GM12878 (cell line): Measurements from ENCODE around the gene SRSF3. TPM values are rescaled to one million over a fixed set of nuclear protein-coding genes. Genes with fewer than 3 reads are reported as not detected.

Source experiments
- BCL11A ChIP-seq: IDR thresholded peaks from 2 replicates; pipeline ENCODE4 v1.6.1; 2011; ENCODE audit warnings: low read depth, low read length
- BHLHE40 ChIP-seq, 2 experiments: fragments of 450-650 bp in 1 of 2; IDR thresholded peaks; 2 replicates each; pipeline ENCODE4 v1.6.1; 2011 to 2017; ENCODE audit warnings: low read depth in 2 of 2, borderline replicate concordance in 1 of 2, improper control_type of control experiment in 1 of 2, low read length in 1 of 2, mild to moderate bottlenecking in 1 of 2
- ETV6 ChIP-seq, 2 experiments: fragments of 450-650 bp in 1 of 2; IDR thresholded peaks in 1 of 2; conservative IDR thresholded peaks in 1 of 2; 2 replicates each; pipeline ENCODE4 v1.6.1; 2014; ENCODE audit warnings: antibody characterized with exemption in 1 of 2, borderline replicate concordance in 1 of 2, low read depth in 1 of 2, mild to moderate bottlenecking in 1 of 2, moderate library complexity in 1 of 2
- FOS ChIP-seq: IDR thresholded peaks from 3 replicates; pipeline ENCODE4 v1.6.1; 2011; ENCODE audit warnings: borderline replicate concordance; ENCODE audit not compliant: insufficient read length; ENCODE audit errors: extremely low read depth
- HCFC1 ChIP-seq: fragments of 150-350 bp; IDR thresholded peaks from 2 replicates; pipeline ENCODE4 v1.6.1; 2014; ENCODE audit warnings: low read length
- HDAC6 ChIP-seq: fragments of 200-600 bp; sonication (generic); IDR thresholded peaks from one replicate; pipeline ENCODE4 v1.8.0; 2017; ENCODE audit warnings: antibody characterized with exemption; ENCODE audit not compliant: unreplicated experiment
- IKZF1 ChIP-seq: fragments of 450-650 bp; conservative IDR thresholded peaks from 2 replicates; pipeline ENCODE4 v1.6.1; 2017; ENCODE audit warnings: antibody characterized with exemption, mild to moderate bottlenecking
- KDM1A ChIP-seq: fragments of 200-600 bp; sonication (generic); IDR thresholded peaks from 2 replicates; pipeline ENCODE4 v1.6.1; 2016; ENCODE audit warnings: borderline replicate concordance
- NR2C1 ChIP-seq: fragments of 450-650 bp; IDR thresholded peaks from 2 replicates; pipeline ENCODE4 v1.6.1; 2017; ENCODE audit warnings: antibody characterized with exemption, mild to moderate bottlenecking, moderate library complexity
- NR2F1 ChIP-seq: fragments of 450-650 bp; conservative IDR thresholded peaks from 2 replicates; pipeline ENCODE4 v1.6.1; 2017; ENCODE audit warnings: mild to moderate bottlenecking
- PML ChIP-seq: IDR thresholded peaks from 2 replicates; pipeline ENCODE4 v1.6.1; 2012; ENCODE audit warnings: low read length, inconsistent platforms
- POU2F2 ChIP-seq: IDR thresholded peaks from 3 replicates; pipeline ENCODE4 v1.6.1; 2011; ENCODE audit warnings: low read depth, mild to moderate bottlenecking, low read length, borderline replicate concordance
- RBBP5 ChIP-seq: fragments of 200-600 bp; sonication (generic); conservative IDR thresholded peaks from 2 replicates; pipeline ENCODE4 v1.6.1; 2016
- SIN3A ChIP-seq: IDR thresholded peaks from 2 replicates; pipeline ENCODE4 v1.6.1; 2012; ENCODE audit warnings: low read depth, low read length, improper control_type of control experiment
- SREBF1 ChIP-seq: IDR thresholded peaks from 2 replicates; pipeline ENCODE4 v1.6.1; 2012; ENCODE audit warnings: mild to moderate bottlenecking, low read length
- ZNF207 ChIP-seq: fragments of 450-650 bp; IDR thresholded peaks from 2 replicates; pipeline ENCODE4 v1.6.1; 2014; ENCODE audit warnings: antibody characterized with exemption, mild to moderate bottlenecking, borderline replicate concordance
- ZNF217 ChIP-seq: fragments of 450-650 bp; IDR thresholded peaks from 2 replicates; pipeline ENCODE4 v1.6.1; 2017; ENCODE audit warnings: antibody characterized with exemption, mild to moderate bottlenecking
- polyA plus RNA-seq, 11 experiments: library from polyadenylated mRNA; depleted of rRNA in 4 of 11; unstranded in 6 of 11; stranded (reverse) in 5 of 11; fragments of >200 nt; fragmentation: Nextera tagmentation in 4 of 11; fragmentation: Illumina TruSeq in 1 of 11; extraction: Ambion mirVana in 4 of 11; extraction: Trizol in 1 of 11; gene quantifications; 1 replicate in 1 of 11; 2 replicates in 10 of 11; pipeline versions ENCODE4 v1.2.1 to v1.2.3, GENCODE V29; 2011 to 2016; ENCODE audit warnings: inconsistent platforms in 2 of 11, missing spikeins in 2 of 11, low read depth in 1 of 11
- total RNA-seq, 4 experiments: library from RNA; depleted of rRNA in 3 of 4; stranded (reverse); fragments of >200 nt in 3 of 4; fragmentation: Illumina TruSeq in 1 of 4; extraction: Trizol in 1 of 4; gene quantifications; 2 replicates each; pipeline versions ENCODE4 v1.2.1 to v1.2.3, GENCODE V29; 2013 to 2021
- TF ChIP-seq, protein P1 (sequence below): IDR thresholded peaks from 2 replicates; pipeline ENCODE4 v1.6.1; 2011; ENCODE audit warnings: low read depth, low read length, improper control_type of control experiment, borderline replicate concordance
- TF ChIP-seq, protein P2 (sequence below): fragments of 450-650 bp; IDR thresholded peaks from 2 replicates; pipeline ENCODE4 v1.6.1; 2018; ENCODE audit warnings: mild to moderate bottlenecking, low read depth, moderate library complexity; ENCODE audit not compliant: partially characterized antibody
- TF ChIP-seq, protein P3 (sequence below): fragments of 150-350 bp; IDR thresholded peaks from 2 replicates; pipeline ENCODE4 v1.6.1; 2016; ENCODE audit warnings: low read depth, low read length
- TF ChIP-seq, protein P4 (sequence below): fragments of 450-650 bp; conservative IDR thresholded peaks from 2 replicates; pipeline ENCODE4 v1.6.1; 2017; ENCODE audit warnings: mild to moderate bottlenecking, moderate library complexity

The SRSF3 gene
- total and polyA plus RNA-seq, 10 of the 15 experiments (the other 5 are each of a cell fraction or from before 2014, with no cell fraction given): 195 to 1,377 (median 493) TPM

DNA sequence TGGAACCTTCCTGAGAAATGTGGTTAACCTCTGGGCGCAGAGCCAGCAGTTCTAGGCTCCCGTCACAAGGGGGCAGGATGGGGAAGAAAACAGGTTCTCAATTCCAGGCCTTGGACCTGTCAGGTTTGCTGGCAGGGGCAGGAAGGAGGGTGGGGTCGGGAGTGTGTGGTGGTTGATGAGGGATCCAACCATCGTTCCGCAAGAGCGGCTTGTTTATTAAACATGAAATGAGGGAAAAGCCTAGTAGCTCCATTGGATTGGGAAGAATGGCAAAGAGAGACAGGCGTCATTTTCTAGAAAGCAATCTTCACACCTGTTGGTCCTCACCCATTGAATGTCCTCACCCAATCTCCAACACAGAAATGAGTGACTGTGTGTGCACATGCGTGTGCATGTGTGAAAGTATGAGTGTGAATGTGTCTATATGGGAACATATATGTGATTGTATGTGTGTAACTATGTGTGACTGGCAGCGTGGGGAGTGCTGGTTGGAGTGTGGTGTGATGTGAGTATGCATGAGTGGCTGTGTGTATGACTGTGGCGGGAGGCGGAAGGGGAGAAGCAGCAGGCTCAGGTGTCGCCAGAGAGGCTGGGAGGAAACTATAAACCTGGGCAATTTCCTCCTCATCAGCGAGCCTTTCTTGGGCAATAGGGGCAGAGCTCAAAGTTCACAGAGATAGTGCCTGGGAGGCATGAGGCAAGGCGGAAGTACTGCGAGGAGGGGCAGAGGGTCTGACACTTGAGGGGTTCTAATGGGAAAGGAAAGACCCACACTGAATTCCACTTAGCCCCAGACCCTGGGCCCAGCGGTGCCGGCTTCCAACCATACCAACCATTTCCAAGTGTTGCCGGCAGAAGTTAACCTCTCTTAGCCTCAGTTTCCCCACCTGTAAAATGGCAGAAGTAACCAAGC, 29.6 kb downstream of the SRSF3 start (continued):
- TF ChIP-seq KDM1A (no peak), FOS (no peak), NR2C1 (no peak), SREBF1 (no peak), HCFC1 (no peak), PML (no peak; the same call in 1 of the 2 replicates), RBBP5 (no peak), HDAC6 (no peak), BHLHE40 (IDR thresholded peaks at IDR 0.05; ENCODE audit: borderline replicate concordance in 1 of 2, low read depth in 2 of 2, low read length in 1 of 2) (peak; percentile 7 to 55; a peak in 1 of 4 replicates), BCL11A (no peak), ZNF217 (no peak), NR2F1 (no peak), ETV6 (conservative IDR thresholded peaks at IDR 0.05 in 1 of 2, IDR thresholded peaks at IDR 0.05 in 1 of 2; ENCODE audit: borderline replicate concordance in 1 of 2, low read depth in 1 of 2) (no peak), POU2F2 (peak; percentile 54; the same call in 1 of the 3 replicates), IKZF1 (peak; percentile 5), SIN3A (no peak), ZNF207 (peak; percentile 41; the same call in 1 of the 2 replicates)
- TF ChIP-seq, protein P1, sequence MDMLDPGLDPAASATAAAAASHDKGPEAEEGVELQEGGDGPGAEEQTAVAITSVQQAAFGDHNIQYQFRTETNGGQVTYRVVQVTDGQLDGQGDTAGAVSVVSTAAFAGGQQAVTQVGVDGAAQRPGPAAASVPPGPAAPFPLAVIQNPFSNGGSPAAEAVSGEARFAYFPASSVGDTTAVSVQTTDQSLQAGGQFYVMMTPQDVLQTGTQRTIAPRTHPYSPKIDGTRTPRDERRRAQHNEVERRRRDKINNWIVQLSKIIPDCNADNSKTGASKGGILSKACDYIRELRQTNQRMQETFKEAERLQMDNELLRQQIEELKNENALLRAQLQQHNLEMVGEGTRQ: no peak
- TF ChIP-seq, protein P2, sequence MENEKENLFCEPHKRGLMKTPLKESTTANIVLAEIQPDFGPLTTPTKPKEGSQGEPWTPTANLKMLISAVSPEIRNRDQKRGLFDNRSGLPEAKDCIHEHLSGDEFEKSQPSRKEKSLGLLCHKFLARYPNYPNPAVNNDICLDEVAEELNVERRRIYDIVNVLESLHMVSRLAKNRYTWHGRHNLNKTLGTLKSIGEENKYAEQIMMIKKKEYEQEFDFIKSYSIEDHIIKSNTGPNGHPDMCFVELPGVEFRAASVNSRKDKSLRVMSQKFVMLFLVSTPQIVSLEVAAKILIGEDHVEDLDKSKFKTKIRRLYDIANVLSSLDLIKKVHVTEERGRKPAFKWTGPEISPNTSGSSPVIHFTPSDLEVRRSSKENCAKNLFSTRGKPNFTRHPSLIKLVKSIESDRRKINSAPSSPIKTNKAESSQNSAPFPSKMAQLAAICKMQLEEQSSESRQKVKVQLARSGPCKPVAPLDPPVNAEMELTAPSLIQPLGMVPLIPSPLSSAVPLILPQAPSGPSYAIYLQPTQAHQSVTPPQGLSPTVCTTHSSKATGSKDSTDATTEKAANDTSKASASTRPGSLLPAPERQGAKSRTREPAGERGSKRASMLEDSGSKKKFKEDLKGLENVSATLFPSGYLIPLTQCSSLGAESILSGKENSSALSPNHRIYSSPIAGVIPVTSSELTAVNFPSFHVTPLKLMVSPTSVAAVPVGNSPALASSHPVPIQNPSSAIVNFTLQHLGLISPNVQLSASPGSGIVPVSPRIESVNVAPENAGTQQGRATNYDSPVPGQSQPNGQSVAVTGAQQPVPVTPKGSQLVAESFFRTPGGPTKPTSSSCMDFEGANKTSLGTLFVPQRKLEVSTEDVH: no peak
- TF ChIP-seq, protein P3, sequence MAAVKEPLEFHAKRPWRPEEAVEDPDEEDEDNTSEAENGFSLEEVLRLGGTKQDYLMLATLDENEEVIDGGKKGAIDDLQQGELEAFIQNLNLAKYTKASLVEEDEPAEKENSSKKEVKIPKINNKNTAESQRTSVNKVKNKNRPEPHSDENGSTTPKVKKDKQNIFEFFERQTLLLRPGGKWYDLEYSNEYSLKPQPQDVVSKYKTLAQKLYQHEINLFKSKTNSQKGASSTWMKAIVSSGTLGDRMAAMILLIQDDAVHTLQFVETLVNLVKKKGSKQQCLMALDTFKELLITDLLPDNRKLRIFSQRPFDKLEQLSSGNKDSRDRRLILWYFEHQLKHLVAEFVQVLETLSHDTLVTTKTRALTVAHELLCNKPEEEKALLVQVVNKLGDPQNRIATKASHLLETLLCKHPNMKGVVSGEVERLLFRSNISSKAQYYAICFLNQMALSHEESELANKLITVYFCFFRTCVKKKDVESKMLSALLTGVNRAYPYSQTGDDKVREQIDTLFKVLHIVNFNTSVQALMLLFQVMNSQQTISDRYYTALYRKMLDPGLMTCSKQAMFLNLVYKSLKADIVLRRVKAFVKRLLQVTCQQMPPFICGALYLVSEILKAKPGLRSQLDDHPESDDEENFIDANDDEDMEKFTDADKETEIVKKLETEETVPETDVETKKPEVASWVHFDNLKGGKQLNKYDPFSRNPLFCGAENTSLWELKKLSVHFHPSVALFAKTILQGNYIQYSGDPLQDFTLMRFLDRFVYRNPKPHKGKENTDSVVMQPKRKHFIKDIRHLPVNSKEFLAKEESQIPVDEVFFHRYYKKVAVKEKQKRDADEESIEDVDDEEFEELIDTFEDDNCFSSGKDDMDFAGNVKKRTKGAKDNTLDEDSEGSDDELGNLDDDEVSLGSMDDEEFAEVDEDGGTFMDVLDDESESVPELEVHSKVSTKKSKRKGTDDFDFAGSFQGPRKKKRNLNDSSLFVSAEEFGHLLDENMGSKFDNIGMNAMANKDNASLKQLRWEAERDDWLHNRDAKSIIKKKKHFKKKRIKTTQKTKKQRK: no peak
- TF ChIP-seq, protein P4, sequence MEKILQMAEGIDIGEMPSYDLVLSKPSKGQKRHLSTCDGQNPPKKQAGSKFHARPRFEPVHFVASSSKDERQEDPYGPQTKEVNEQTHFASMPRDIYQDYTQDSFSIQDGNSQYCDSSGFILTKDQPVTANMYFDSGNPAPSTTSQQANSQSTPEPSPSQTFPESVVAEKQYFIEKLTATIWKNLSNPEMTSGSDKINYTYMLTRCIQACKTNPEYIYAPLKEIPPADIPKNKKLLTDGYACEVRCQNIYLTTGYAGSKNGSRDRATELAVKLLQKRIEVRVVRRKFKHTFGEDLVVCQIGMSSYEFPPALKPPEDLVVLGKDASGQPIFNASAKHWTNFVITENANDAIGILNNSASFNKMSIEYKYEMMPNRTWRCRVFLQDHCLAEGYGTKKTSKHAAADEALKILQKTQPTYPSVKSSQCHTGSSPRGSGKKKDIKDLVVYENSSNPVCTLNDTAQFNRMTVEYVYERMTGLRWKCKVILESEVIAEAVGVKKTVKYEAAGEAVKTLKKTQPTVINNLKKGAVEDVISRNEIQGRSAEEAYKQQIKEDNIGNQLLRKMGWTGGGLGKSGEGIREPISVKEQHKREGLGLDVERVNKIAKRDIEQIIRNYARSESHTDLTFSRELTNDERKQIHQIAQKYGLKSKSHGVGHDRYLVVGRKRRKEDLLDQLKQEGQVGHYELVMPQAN: no peak
